NCI-H2029 (cell line): ENCODE data around the gene KANK4.

Experiments used
- DNase-seq: peaks from one replicate; lab custom pipeline; 2025; lab: John Stamatoyannopoulos, UW

Gene KANK4

GRCh38 chr1:62336995-62337705 is 17.9 kb upstream of the KANK4 start:
- no peak for DNase-seq

GRCh38 chr1:62336638-62336994 is 17.4 kb upstream of the KANK4 start:
- DNase-seq = no peak

DNA sequence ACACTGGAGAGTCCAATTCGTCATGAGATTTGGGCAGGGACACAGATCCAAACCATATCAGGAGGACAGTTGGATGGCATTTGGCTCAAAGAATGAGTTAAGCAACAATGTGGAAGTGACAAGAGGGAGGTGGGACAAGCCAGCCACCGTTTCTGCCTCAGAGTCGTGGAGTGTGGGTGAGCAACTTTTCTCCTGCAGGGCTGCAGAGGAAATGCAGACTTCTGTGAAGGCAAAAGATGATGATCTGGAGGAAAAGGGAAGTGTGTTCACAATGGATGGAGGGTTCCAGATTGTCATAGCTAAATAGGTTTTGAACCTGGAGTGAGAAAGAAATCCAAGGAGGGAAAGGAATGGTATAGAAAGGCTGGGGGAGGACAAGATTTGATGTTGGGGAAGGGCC is 16.4 kb upstream of the KANK4 start:
- DNase-seq = no peak

- DNase-seq = no peak
These were observed 15.3 kb upstream of the KANK4 start for GRCh38 chr1:62334434-62334985.

GRCh38 chr1:62333441-62333840 is 14.2 kb upstream of the KANK4 start:
- DNase-seq = no peak

GRCh38 chr1:62327360-62328055 is 8.3 kb upstream of the KANK4 start:
- DNase-seq = no peak

DNA sequence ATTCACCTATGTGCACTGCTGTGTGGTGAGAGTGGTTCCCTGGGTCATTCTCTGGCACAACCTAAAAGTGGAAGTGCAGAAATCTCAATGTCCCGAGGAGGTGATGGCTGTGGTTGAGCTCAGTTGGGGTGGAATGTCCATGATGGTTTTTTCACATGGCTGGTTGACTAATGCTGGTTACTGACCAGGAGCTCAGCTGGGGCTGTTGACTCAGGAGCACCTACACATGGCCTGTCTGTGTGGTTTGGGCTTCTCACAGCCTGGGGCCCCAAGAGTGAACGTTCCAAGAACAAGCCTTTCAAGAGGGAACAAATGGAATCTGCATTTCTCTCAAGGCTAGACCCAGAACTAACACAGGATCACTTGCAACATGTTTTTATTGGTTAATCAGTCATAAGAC is 6.4 kb upstream of the KANK4 start:
- DNase-seq = no peak

DNA sequence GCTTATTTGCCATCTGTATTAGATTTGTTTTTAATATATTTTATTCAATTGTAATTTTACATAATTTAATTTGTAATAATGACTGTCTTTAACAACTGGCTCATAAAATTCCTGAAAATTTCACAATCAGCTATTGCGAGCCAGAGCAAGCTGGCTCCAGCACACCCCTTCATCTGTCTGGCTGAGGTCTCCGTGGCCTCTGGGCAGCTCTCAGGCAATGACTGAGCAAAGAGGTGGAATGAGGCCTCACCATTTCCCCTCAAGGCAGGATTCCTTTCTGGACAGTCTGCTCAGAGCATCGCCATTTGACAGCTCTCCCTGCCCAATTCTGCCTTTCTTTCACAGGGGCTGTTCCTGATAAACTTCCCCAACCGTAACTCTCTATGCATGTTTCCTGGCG is 5.8 kb upstream of the KANK4 start:
- DNase-seq = no peak

DNA sequence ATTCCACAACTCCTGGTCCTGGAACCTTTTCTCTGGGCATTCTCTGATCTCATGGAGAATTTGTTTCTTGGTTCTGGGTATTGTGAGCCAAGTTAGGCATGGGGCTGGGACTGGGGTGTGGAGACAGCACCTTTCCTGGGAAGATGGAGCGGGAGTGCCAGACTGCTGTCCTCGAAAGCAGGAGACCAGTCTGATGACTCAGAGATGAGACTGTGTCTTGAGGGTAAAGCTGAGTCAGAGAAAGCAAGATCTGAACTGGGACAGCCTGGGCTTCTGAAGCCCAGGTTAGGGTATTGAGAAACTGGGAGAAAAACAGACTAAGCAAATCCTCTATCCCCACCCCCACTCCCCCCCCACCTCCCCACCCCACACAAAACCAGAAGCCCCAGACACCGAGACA is 2.2 kb upstream of the KANK4 start:
- DNase-seq = no peak

DNA sequence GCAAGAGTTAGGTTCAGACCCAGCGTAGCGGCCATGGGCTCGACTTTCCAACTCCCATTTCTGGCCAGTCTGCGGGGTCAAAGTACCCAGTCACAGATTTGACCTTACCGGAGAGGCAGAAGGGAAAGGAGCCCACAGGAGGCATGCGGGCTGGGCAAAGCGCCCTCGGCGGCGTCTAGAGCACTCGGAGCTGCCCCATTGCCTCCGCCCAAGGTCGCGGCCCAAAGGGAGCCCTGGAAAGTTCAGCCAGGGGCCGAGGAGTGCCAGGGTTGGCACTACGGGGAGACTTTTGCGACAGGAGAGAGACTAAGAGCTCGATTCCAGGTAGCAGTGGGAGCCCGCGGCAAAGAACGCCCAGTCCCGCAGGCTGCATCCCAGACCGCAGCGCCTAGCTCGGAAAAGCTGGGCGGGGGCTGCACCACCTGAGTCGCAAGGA is 896 bp downstream of the KANK4 start:
- no peak for DNase-seq

- no peak for DNase-seq
These were observed 2.0 kb downstream of the KANK4 start for GRCh38 chr1:62317021-62317768.

- DNase-seq = no peak
These were observed 3.1 kb downstream of the KANK4 start for GRCh38 chr1:62316135-62316534.

GRCh38 chr1:62315387-62315786 is 3.8 kb downstream of the KANK4 start:
- no peak for DNase-seq

DNA sequence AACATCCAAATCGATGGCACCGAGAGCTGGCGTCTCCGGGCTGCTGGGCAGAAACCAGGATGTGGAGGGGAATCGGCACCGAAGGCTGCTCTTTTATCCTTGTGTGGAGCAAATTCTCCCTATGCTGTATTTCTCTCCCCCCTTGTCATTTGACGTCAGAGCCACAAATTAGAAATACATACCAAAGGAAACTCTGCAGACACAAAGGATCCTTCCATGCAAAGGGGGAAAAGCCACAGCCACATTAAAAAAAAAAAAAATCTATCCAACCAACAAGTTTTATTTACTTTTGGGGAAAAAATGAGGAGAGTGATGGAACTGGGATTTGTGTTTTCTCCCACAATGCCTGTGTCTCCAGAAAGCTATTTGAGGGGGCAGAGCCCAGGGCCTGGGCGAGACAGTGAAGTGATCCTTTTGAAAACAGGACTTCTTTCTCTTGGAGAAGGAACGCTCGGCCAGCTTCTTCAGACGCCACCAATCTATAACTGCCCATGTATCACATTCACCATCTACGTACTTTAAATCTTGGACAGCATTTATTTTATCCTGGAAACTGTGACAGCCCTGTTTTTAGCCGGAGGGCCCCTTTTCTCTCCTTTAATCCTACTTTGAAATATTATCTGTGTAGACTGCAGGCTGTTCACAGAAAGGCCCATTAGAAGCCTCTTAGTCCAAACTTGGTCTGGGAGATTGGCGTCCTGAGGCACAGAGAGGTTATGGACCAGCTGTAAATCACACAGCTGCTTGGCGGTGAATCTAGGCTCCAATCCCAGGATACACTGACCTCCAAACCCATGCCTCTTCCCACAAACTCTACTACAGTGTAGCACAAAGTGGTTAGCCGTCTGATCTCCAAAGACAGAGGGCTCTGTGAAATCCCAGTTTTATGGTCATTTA is 4.5 kb downstream of the KANK4 start:
- no peak for DNase-seq

DNA sequence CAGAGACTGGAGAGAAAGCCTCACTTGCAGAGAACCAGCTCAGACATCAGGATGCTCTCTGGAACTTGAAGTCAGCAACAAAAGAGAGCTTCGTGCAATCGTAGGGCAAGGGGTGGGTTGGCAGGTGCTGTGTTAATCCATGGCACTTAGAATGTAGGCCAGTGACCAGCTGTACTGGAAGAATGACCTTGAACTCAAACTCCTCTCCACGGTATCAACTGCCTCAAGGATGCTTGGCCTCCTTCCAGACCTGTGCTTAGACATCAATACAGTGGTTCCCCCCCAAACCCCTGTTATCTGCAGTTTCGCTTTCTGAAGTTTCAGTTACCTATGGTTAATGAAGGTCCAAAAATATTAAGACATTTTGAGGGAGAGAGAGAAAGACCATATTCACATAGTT is 6.5 kb downstream of the KANK4 start:
- DNase-seq = no peak

- no peak for DNase-seq
These were observed 7.7 kb downstream of the KANK4 start for GRCh38 chr1:62311473-62311943.

GRCh38 chr1:62309906-62310305 is 9.3 kb downstream of the KANK4 start:
- DNase-seq = no peak

DNA sequence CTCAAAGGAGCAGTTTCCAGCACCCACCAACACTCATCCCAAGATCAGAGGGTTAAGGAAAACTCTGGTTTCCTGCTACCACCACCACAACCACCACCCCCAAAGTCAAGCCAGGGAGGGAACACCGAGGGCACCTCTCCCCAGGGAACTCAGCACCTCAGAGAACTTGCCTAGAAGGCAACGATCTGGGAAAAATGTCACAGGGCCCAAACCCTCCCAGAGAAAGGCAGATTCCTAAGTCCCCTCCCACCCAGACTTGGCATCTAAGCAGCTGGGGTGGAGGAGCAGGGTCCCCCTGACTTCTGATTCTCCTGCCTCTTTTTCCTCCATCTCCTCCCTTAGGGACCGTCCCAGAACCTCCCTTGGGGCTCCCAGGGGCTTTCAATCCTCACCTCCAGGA is 10.6 kb downstream of the KANK4 start:
- DNase-seq = no peak

DNA sequence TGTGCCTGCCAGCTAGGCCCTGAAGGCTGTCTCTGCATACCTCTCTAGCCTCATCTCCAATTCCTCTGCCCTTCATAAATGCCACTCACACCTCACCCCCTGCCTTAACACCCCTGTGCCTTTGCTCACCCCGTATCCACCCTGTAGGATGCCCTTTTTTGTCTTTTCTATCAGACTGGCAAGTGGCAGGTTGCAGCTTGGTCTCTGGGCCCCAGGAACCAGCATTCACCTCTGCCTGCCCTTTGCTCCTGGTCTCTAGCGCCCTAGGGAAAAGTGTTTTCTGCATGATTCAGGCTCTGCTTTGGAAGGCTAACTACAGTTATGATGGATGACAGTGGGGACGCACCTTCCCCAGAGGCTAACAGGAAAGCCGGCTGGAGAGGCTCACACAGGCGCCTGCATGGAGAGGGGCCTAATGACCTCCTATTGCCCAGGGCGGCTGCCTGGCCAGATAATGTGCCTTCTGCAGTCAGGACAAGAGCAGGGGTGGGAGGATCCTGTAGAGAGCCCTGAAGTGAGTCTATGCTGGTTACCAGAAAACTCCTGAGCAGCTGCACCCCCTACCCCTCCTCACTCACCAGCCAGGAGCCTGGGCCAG is 11.2 kb downstream of the KANK4 start:
- no peak for DNase-seq

DNA sequence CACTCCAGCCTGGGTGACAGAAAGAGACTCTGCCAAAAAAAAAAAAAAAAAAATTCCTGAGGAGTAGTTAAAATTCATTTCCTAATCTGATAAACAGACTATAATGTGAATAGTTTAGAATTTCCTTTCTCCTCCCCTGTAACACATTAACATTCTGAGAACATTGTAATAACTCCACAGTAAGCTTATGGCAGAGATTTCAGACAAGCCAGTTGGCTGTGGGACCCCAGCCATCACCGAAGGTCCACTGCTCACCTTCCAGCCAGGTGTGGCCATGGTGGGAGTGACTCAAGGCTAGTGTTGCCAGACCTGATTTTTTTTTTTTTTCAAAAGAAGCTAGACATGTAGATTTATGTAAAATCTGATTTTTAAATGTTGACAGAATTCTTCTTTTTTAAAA is 11.8 kb downstream of the KANK4 start:
- DNase-seq = no peak

DNA sequence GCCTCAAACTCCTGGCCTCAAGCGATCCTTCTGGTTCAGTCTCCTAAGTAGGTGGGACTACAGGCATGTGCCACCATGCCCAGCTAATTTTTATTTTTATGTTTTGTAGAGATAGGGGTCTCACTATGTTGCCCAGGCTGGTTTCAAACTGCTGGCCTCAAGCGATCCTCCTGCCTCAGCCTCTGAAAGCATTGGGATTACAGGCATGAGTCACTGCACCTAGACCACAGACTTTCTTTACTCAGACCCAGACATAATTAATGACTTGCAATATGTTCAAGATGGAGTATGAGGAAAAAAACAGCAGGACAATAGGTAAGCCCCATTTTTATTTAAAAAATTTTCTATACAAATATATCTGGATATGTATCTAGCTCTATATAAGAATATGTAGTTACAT is 13.2 kb downstream of the KANK4 start:
- DNase-seq = no peak
